ENCODE measurements around the gene RC3H1. TPM values are rescaled to one million over a fixed set of nuclear protein-coding genes. Genes with fewer than 3 reads are reported as not detected.

RC3H1 gene
- total RNA-seq, 6 donors from 2014 or later = 19.0 to 40.9 (median 31.4) TPM

GRCh38 chr1:173900427-173900826 is 121.7 kb downstream of the RC3H1 start:
- Histone ChIP-seq H3K4me1 (peaks cover 0 to 8% (median 1%) of the 10 kb centered on the region in 4 donors), H3K4me3 (no peak overlapping the region), H3K27me3 (no peaks in the 10 kb centered on the region), H3K9me3 (no peaks in the 10 kb centered on the region), H3K27ac (no peak overlapping the region), H3K36me3 (no peaks in the 10 kb centered on the region)
- 63 to 67% methylated on average over 2 of the region's 2 CpGs for WGBS, 2 donors
- ATAC-seq (ENCODE audit: low FRiP score in 2 of 2) = no peak
- no peak for DNase-seq
- TF ChIP-seq POLR2AphosphoS5 (IDR thresholded peaks at IDR 0.05) (no peak), EP300 (IDR thresholded peaks at IDR 0.05) (no peak), POLR2A (IDR thresholded peaks at IDR 0.05) (no peak), CTCF (IDR thresholded peaks at IDR 0.05) (no peak)

- Histone ChIP-seq H3K4me3 (no peak overlapping the region), H3K27me3 (no peaks in the 10 kb centered on the region), H3K9me3 (no peaks in the 10 kb centered on the region), H3K27ac (no peak overlapping the region), H3K36me3 (no peaks in the 10 kb centered on the region), H3K4me1 (no peaks in the 10 kb centered on the region)
- ATAC-seq (ENCODE audit: low FRiP score in 2 of 2) (no peak), DNase-seq (no peak)
- 63 to 96% methylated on average over 3 of the region's 3 CpGs for WGBS, 2 donors
- TF ChIP-seq CTCF (IDR thresholded peaks at IDR 0.05) (no peak), EP300 (IDR thresholded peaks at IDR 0.05) (no peak), POLR2A (IDR thresholded peaks at IDR 0.05) (no peak), POLR2AphosphoS5 (IDR thresholded peaks at IDR 0.05) (no peak)
These were observed 128.0 kb downstream of the RC3H1 start for GRCh38 chr1:173894189-173894588.

- Histone ChIP-seq H3K27me3 (no peaks in the 10 kb centered on the region), H3K9me3 (no peaks in the 10 kb centered on the region), H3K36me3 (no peaks in the 10 kb centered on the region), H3K4me1 (no peaks in the 10 kb centered on the region), H3K4me3 (no peak overlapping the region), H3K27ac (no peak overlapping the region)
- WGBS, 2 donors = 93 to 100% methylated on average over 1 of the region's 1 CpG
- no peak for ATAC-seq (ENCODE audit: low FRiP score in 2 of 2)
- TF ChIP-seq CTCF (IDR thresholded peaks at IDR 0.05) (no peak), POLR2AphosphoS5 (IDR thresholded peaks at IDR 0.05) (no peak), EP300 (IDR thresholded peaks at IDR 0.05) (no peak), POLR2A (IDR thresholded peaks at IDR 0.05) (no peak)
- no peak for DNase-seq
These were observed 128.5 kb downstream of the RC3H1 start for GRCh38 chr1:173893611-173894010.

- DNase-seq (no peak), ATAC-seq (ENCODE audit: low FRiP score in 2 of 2) (no peak)
- Histone ChIP-seq H3K9me3 (no peaks in the 10 kb centered on the region), H3K36me3 (peaks cover 10 to 21% (median 13%) of the 10 kb centered on the region in 4 donors), H3K4me1 (no peaks in the 10 kb centered on the region), H3K27ac (no peak overlapping the region), H3K27me3 (no peaks in the 10 kb centered on the region), H3K4me3 (no peak overlapping the region)
- 92 to 98% methylated on average over 2 of the region's 2 CpGs for WGBS, 2 donors
- no peak for TF ChIP-seq POLR2AphosphoS5 (IDR thresholded peaks at IDR 0.05)
- TF ChIP-seq EP300 (IDR thresholded peaks at IDR 0.05) = no peak
- TF ChIP-seq POLR2A (IDR thresholded peaks at IDR 0.05) = no peak
- TF ChIP-seq CTCF (IDR thresholded peaks at IDR 0.05) = no peak
These were observed 132.3 kb downstream of the RC3H1 start for GRCh38 chr1:173889885-173890284.

- no peak overlapping the region for H3K4me3 ChIP-seq
- no peak for DNase-seq
- H3K36me3 ChIP-seq = peaks cover 10 to 21% (median 13%) of the 10 kb centered on the region in 4 donors
- H3K9me3 ChIP-seq = no peaks in the 10 kb centered on the region
- no peak for ATAC-seq (ENCODE audit: low FRiP score in 2 of 2)
- H3K4me1 ChIP-seq = no peaks in the 10 kb centered on the region
- no peak overlapping the region for H3K27ac ChIP-seq
- H3K27me3 ChIP-seq = no peaks in the 10 kb centered on the region
- TF ChIP-seq EP300 (IDR thresholded peaks at IDR 0.05) (no peak), POLR2AphosphoS5 (IDR thresholded peaks at IDR 0.05) (no peak), CTCF (IDR thresholded peaks at IDR 0.05) (no peak), POLR2A (IDR thresholded peaks at IDR 0.05) (no peak)
These were observed 133.4 kb downstream of the RC3H1 start for GRCh38 chr1:173888749-173889148.

All from upper lobe of left lung (tissue), 6 donors.